GM12864 (cell line): ENCODE results near the gene C4orf36.

Experiments
- DNase-seq: peaks from one replicate; pipeline ENCODE4 v3.0.0-alpha.2; 2011; ENCODE audit warnings: low read depth
- H3K4me3 ChIP-seq: 2 replicates; pipeline ENCODE4 v1.5.1; 2011; ENCODE audit warnings: mild to moderate bottlenecking, low read depth, low read length, control low read depth
- TF ChIP-seq, protein P1 (sequence below): IDR thresholded peaks from 2 replicates; pipeline ENCODE4 v1.5.1; 2011; ENCODE audit warnings: low read depth, mild to moderate bottlenecking, moderate library complexity, low read length, control low read depth, inconsistent platforms; ENCODE audit errors: missing control alignments

The C4orf36 gene, protein sequence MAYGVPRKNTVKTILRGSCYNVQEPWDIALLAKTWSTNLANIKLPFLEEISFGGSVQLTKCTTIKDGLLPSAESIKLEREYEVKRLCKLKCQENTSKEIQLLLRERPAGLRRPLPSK

DNA sequence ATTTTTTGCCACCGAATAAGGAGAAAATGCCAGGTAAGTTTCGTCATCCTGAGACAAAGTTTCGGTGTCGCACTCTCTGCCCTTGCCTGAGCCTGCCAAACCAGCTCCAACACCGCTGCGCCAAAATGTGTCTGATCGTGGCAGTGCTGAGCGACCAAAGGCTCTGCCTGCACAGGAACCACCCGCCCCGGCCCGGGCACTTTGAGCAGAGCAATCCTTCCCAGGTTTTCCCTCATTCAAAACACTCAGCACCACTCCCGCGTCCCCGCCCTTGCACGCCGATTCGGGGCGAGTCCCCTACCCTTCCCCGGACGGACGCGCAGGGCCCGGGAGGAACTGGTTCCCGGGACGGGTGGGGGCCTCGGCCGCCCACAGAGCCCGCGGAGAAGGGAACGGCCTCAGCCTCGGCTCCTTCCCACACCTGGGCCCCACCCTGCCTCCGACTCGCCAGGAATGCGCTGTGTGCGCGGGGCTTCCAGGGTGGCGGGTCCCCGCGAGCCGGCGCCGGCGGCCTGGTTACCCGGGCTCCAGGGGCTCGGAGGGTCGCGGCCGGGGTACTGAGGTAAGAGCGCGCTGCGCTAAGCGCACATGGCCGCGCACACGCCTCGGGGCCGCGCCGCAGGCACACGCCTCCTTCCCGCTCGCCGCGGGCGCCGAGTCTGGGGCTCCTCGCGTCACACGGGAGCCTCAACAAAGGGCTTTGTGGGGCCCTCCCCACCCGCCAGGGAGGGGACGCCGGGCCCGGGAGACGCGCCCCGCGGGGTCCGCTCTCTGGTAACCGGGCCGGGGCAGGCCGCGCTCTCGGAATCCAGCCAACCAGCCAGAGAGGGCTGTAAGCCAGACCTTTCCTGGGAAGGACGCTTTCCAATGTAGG lies at the start of gene C4orf36:
C4orf36 (minus strand) TSS at position 661 of the 874 bp plus-strand sequence. CDS start 902 bp downstream, outside the sequence.
- no peak for DNase-seq
- TF ChIP-seq, protein P1, sequence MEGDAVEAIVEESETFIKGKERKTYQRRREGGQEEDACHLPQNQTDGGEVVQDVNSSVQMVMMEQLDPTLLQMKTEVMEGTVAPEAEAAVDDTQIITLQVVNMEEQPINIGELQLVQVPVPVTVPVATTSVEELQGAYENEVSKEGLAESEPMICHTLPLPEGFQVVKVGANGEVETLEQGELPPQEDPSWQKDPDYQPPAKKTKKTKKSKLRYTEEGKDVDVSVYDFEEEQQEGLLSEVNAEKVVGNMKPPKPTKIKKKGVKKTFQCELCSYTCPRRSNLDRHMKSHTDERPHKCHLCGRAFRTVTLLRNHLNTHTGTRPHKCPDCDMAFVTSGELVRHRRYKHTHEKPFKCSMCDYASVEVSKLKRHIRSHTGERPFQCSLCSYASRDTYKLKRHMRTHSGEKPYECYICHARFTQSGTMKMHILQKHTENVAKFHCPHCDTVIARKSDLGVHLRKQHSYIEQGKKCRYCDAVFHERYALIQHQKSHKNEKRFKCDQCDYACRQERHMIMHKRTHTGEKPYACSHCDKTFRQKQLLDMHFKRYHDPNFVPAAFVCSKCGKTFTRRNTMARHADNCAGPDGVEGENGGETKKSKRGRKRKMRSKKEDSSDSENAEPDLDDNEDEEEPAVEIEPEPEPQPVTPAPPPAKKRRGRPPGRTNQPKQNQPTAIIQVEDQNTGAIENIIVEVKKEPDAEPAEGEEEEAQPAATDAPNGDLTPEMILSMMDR: no peak
- H3K4me3 ChIP-seq: peak within 1 kb of the TSS; percentile 52

DNA sequence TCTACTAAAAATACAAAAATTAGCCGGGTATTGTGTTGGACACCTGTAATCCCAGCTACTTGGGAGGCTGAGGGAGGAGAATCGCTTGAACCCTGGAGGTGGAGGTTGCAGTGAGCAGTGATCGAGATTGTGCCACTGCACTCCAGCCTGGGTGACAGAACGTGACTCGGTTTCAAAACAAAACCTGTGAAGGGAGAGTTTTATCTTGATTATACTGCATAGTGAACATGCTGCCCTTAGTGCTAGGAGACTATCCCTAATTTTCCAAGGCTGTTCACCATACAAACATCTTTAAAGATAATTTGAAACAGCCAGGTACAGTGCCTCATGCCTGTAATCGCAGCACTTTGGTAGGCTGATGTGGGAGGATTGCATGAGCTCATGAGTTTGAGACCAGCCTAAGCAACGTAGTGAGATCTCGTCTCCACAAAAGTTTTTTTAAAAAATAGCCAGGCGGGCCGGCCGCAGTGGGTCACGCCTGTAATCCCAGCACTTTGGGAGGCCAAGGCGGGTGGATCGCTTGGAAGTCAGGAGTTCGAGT lies 48.8 kb upstream of the C4orf36 start:
- no peak overlapping the region; the same call in 1 of the 2 replicates for H3K4me3 ChIP-seq
- TF ChIP-seq, protein P1: no peak
- no peak for DNase-seq

DNA sequence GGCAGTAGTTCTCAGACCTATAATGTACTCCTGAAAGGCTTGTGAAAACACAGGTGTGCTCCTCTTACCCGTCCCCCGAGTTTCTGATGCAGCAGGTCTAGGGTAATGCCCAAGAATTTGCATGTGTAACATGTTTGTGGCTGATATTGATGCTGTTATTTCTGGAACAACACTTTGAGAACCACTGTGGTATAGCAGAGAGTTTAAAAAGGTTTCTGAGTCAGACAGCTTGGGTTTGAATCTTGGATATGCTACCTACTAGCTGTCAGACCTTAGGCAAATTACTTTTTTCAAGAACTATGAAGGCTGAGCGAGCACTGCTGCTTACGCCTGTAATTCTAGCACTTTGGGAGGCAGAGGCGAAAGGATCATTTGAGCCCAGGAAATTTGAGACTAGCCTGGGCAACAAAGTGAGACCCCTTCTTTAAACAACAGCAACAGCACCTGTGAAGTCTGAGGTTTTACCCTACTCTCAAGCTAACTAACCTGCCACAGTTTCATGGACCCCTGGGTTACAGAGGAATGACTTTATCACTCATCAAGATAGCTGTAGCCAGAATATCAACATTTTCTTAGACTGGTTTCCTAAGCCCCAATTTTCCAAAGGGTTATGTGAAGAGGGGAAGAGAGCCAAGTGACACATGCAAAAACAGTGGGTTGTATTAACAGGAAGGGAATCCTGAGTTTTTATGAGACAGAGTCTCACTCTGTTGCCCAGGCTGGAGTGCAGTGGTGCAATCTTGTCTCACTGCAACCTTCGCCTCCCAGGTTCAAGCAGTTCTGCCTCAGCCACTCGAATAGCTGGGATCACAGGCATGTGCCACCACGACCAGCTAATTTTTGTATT lies 47.7 kb upstream of the C4orf36 start:
- TF ChIP-seq, protein P1: no peak
- peak; percentile 96 for DNase-seq
- peak overlapping the region; percentile 10; the same call in 1 of the 2 replicates for H3K4me3 ChIP-seq

DNA sequence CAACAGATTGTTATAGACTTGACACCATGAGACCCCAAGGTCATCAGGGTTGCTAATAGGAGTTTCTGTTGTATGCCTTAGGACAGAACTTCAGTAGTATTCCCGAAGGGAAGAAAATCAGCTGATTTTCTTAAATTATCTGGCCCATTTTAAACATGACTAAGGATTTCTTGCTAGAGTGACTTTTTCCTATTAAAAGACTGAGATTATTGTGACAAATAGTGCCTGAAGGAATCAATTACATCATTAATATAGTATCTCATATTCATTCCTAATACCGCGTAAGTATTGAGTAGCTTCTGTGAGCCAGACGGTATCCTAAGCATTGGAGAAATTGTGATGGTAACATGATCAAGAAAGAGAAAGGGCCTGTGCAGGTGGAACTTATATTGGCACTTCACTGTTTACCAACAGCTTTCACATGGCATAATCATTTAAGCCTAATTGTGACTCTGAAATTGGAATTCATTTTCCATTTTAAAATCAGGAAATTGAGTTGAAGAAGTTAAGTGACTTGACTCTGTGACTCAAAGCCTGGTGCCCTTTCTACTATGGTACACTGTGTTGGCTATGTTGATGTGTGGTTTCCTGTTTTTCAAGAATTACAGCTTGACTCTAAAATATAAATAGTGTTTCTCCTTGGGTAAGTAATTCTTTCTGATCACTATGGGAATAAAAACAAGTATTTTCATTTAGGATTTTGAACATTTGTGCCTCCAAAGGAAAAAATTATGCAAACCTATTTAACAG lies 46.7 kb upstream of the C4orf36 start:
- TF ChIP-seq, protein P1: no peak
- no peak for DNase-seq
- peak overlapping the region; percentile 23; the same call in 1 of the 2 replicates for H3K4me3 ChIP-seq

DNA sequence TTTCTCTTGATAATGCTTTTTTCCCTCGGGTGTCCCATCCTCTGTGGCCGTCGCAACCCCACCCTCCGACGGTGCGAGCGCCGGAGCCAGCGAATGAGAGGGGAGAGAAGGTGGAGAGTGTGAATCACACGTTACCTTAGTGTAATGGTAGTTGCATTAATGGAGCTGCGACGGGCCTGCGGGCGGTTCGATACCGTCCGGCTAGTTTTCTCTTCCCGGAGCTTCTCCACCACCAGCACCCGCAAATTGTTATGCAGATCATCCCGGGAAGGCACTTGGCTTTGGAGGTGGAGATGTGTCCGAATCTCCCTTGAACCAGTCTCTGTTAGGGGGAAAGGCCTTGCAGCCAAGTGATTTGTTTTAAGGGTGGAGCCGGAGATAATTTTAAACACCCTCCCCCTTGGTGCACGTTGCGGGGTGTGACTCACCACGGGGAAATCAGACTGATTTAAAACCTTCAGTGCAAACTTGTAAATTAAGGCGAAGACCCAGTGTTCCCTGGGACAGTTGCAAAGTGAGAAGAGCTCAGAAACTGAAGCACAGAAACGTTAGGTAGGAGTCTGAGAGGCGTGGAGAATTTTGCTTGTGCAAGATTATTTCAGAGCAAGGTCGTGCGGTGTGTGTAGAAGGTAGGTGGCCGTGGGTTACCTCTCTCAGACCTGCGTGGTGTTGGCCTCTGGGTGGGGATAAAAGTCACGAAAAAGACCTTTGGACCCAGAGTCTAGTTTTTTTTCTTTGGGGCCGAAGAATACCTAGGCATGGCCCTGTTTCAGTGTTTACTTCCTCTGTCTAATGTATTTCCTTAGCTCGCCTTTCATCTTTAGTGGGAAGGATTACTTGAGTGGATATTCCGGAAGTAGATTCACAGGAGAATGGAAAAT lies 43.9 kb upstream of the C4orf36 start:
- H3K4me3 ChIP-seq: peak overlapping the region; percentile 95
- peak; percentile 81 for DNase-seq
- TF ChIP-seq, protein P1: peak; percentile 18

DNA sequence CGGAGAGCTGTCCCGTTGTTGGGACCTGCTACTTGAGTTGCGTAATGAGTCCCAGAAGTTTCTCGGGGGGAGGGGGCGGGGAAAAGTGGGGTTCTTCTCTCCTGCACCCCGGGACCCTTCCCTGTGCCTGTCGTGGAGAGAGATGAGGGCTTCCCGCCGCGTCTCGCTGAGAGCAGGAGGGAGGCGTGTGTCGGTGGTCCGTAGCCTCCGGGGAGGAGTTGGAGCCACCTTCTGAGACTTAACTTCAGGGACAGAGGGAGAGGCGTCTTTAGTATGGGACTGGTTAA lies 43.3 kb upstream of the C4orf36 start:
- TF ChIP-seq, protein P1: no peak
- peak overlapping the region; percentile 95 for H3K4me3 ChIP-seq
- DNase-seq: no peak
